TTC549 (cell line): Measurements from ENCODE around the gene MRGPRX4.

Experiments used
- FAIRE-seq: peaks from 2 replicates; lab custom pipeline; 2012; peaks lifted over from hg19 to GRCh38; lab: Jason Lieb, UNC

Gene MRGPRX4

GRCh38 chr11:18221274-18221876 lies 48.7 kb downstream of the MRGPRX4 start:
- FAIRE-seq: no peak

- no peak for FAIRE-seq
Measured at GRCh38 chr11:18222814-18223421, 50.3 kb downstream of the MRGPRX4 start.
